SK-N-SH (cell line): Measurements from ENCODE around the gene CCDC6. TPM values are rescaled to one million over a fixed set of nuclear protein-coding genes. Genes with fewer than 3 reads are reported as not detected.

Experiments
- CTCF ChIA-PET: fragments of 300-600, 350-600 bp; formaldehyde crosslinking; extraction: SDS; loops from one replicate; lab custom pipeline; 2021; lab: Yijun Ruan, JAX
- POLR2A ChIA-PET: fragments of 350-600 bp; sonication (Branson Sonifier 250); formaldehyde crosslinking; extraction: SDS; loops from one replicate; lab custom pipeline; 2020; ENCODE audit warnings: antibody characterized with exemption, inconsistent platforms; lab: Yijun Ruan, JAX
- DNase-seq: peaks from one replicate; pipeline ENCODE4 v3.0.0; 2012
- H2AFZ ChIP-seq: fragments of 200-600 bp; sonication (generic); 2 replicates; pipeline ENCODE4 v1.8.1; 2016; ENCODE audit warnings: antibody characterized with exemption, mild to moderate bottlenecking, low read depth
- H3F3A ChIP-seq: fragments of 200-600 bp; sonication (generic); replicated peaks from 2 replicates; pipeline ENCODE3; 2016; ENCODE audit warnings: antibody characterized with exemption, mild to moderate bottlenecking; ENCODE audit not compliant: insufficient read depth
- H3K27ac ChIP-seq, 2 experiments: fragments of 200-500 bp in 1 of 2; fragments of 200-600 bp in 1 of 2; sonication (Bioruptor generic) in 1 of 2; sonication (generic), shearing (Covaris generic) in 1 of 2; 2 replicates each; pipeline versions ENCODE4 v1.5.1 to v1.6.1; 2014 to 2016; ENCODE audit warnings: low read depth in 2 of 2, inconsistent platforms in 1 of 2, low read length in 1 of 2, mild to moderate bottlenecking in 1 of 2, mixed read lengths in 1 of 2
- H3K27me3 ChIP-seq: fragments of 200-600 bp; sonication (generic), shearing (Covaris generic); 2 replicates; pipeline ENCODE4 v1.6.1; 2016; ENCODE audit warnings: mixed run types; ENCODE audit not compliant: insufficient read depth
- H3K36me3 ChIP-seq, 2 experiments: fragments of 200-500 bp in 1 of 2; fragments of 200-600 bp in 1 of 2; sonication (Bioruptor generic) in 1 of 2; sonication (generic) in 1 of 2; replicated peaks in 1 of 2; 2 replicates each; pipeline versions ENCODE3 to v1.5.1; 2014 to 2016; ENCODE audit warnings: low read length in 1 of 2, mild to moderate bottlenecking in 1 of 2; ENCODE audit not compliant: insufficient read depth in 2 of 2, control insufficient read depth in 1 of 2
- H3K4me1 ChIP-seq, 2 experiments: fragments of 200-500 bp in 1 of 2; fragments of 200-600 bp in 1 of 2; sonication (Bioruptor generic) in 1 of 2; sonication (generic), shearing (Covaris generic) in 1 of 2; 2 replicates each; pipeline versions ENCODE4 v1.5.1 to v1.6.1; 2014 to 2016; ENCODE audit warnings: low read depth in 1 of 2, low read length in 1 of 2, mixed run types in 1 of 2; ENCODE audit not compliant: insufficient read depth in 2 of 2, control insufficient read depth in 1 of 2
- H3K4me2 ChIP-seq: fragments of 200-600 bp; sonication (generic), shearing (Covaris generic); 2 replicates; pipeline ENCODE4 v1.6.1; 2017; ENCODE audit warnings: mixed run types
- H3K4me3 ChIP-seq, 2 experiments: fragments of 200-500 bp in 1 of 2; fragments of 200-600 bp in 1 of 2; sonication (Bioruptor generic) in 1 of 2; sonication (generic), shearing (Covaris generic) in 1 of 2; 2 replicates each; pipeline versions ENCODE4 v1.5.1 to v1.8.1; 2014 to 2016; ENCODE audit warnings: low read depth in 2 of 2, inconsistent platforms in 1 of 2, low read length in 1 of 2, mild to moderate bottlenecking in 1 of 2, mixed read lengths in 1 of 2, moderate library complexity in 1 of 2
- H3K79me2 ChIP-seq: fragments of 200-600 bp; sonication (generic); 2 replicates; pipeline ENCODE4 v1.8.1; 2017; ENCODE audit warnings: mild to moderate bottlenecking; ENCODE audit not compliant: insufficient read depth
- H3K9ac ChIP-seq: fragments of 200-600 bp; sonication (generic); 2 replicates; pipeline ENCODE4 v1.6.1; 2017; ENCODE audit warnings: mixed run types
- H3K9me2 ChIP-seq: fragments of 200-600 bp; sonication (generic); 2 replicates; pipeline ENCODE4 v1.6.1; 2017; ENCODE audit warnings: mixed run types
- H3K9me3 ChIP-seq: fragments of 200-600 bp; sonication (generic); 2 replicates; pipeline ENCODE4 v1.6.1; 2017; ENCODE audit warnings: mixed run types, mild to moderate bottlenecking, moderate library complexity
- H4K20me1 ChIP-seq: fragments of 200-600 bp; sonication (generic); 2 replicates; pipeline ENCODE4 v1.6.1; 2017; ENCODE audit warnings: mild to moderate bottlenecking, mixed run types; ENCODE audit not compliant: insufficient read depth
- CTCF ChIP-seq: fragments of 200-600 bp; sonication (generic); IDR thresholded peaks from 2 replicates; pipeline ENCODE4 v1.6.1; 2017; ENCODE audit warnings: antibody characterized with exemption, mild to moderate bottlenecking, moderate library complexity
- FOXJ3 ChIP-seq: sonication (generic); formaldehyde crosslinking; IDR thresholded peaks from 2 replicates; pipeline ENCODE4 v1.5.1; 2020; ENCODE audit warnings: mild to moderate bottlenecking, missing genetic modification reagents
- GATA2 ChIP-seq: sonication (generic); formaldehyde crosslinking; IDR thresholded peaks from 2 replicates; pipeline ENCODE4 v1.5.0; 2020; ENCODE audit warnings: mild to moderate bottlenecking, missing genetic modification reagents
- JUND ChIP-seq: IDR thresholded peaks from 2 replicates; pipeline ENCODE4 v1.4.0; 2012
- MAX ChIP-seq: IDR thresholded peaks from 2 replicates; pipeline ENCODE4 v1.4.0; 2012; ENCODE audit warnings: low read depth
- RAD21 ChIP-seq: IDR thresholded peaks from 2 replicates; pipeline ENCODE4 v1.6.1; 2012; ENCODE audit warnings: mild to moderate bottlenecking, low read length
- RCOR1 ChIP-seq: fragments of 150-350 bp; IDR thresholded peaks from 2 replicates; pipeline ENCODE4 v1.6.1; 2017; ENCODE audit warnings: antibody characterized with exemption, low read length
- REST ChIP-seq: IDR thresholded peaks from 2 replicates; pipeline ENCODE4 v1.6.1; 2012; ENCODE audit warnings: mild to moderate bottlenecking, low read depth, low read length, moderate library complexity
- SIN3A ChIP-seq: IDR thresholded peaks from 2 replicates; pipeline ENCODE4 v1.6.1; 2012; ENCODE audit warnings: low read depth, mild to moderate bottlenecking, low read length, moderate library complexity, borderline replicate concordance
- SMC3 ChIP-seq: IDR thresholded peaks from 2 replicates; pipeline ENCODE4 v1.6.1; 2012; ENCODE audit warnings: low read depth, low read length, improper control_type of control experiment
- TAF1 ChIP-seq: IDR thresholded peaks from 2 replicates; pipeline ENCODE4 v1.6.1; 2012; ENCODE audit warnings: low read depth, mild to moderate bottlenecking, low read length, moderate library complexity, borderline replicate concordance
- TEAD4 ChIP-seq: IDR thresholded peaks from 2 replicates; pipeline ENCODE4 v1.4.0; 2012; ENCODE audit warnings: mild to moderate bottlenecking, borderline replicate concordance; ENCODE audit not compliant: insufficient read depth
- YY1 ChIP-seq: IDR thresholded peaks from 2 replicates; pipeline ENCODE4 v1.4.0; 2012; ENCODE audit warnings: low read depth, mild to moderate bottlenecking
- WGBS: methylation state at CpG from one replicate; pipeline ENCODE4 v1.1.6; 2017; ENCODE audit warnings: low lambda C conversion rate; 5-methylcytosine and 5-hydroxymethylcytosine counted together
- polyA plus RNA-seq, 3 experiments: library from polyadenylated mRNA; depleted of rRNA; stranded (reverse); fragments of >200 nt; gene quantifications; 2 replicates each; pipeline ENCODE4 v1.2.3, GENCODE V29; 2012

The CCDC6 gene
- polyA plus RNA-seq, 1 of the 3 experiments (the other 2 are of a cell fraction), result 10.8 TPM

DNA sequence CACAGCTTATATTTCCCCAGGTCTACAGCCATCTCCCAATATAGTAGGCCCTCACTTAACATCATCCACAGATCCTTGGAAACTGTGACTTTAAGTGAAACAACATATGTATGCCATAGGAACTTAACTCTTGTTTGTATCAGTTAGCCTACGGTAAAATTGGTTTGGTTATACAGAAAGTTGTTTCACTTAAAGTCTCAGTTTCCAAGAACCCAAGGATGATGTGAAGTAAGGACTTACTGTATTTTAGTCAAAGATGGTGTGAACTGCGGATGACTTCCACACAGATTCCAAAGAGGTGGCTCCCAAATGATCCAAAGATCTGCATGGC is 96.7 kb downstream of the CCDC6 start:
- ChIA-PET CTCF (interaction anchor here (0.6 to 3.6 kb wide), 17 partner anchors 10 to 229 kb away, joined by 3 to 56 read pairs (median 6); partner anchors contain the start of genes CCDC6 and SLC16A9), POLR2A (no interaction called here)
- Histone ChIP-seq H3K27me3 (no peaks in the 10 kb centered on the region), H3K4me3 (no peak overlapping the region; a peak in 1 of 4 replicates), H3F3A (no peaks in the 10 kb centered on the region), H3K27ac (no peak overlapping the region), H2AFZ (no peak overlapping the region), H3K4me1 (no peaks in the 10 kb centered on the region), H3K9me2 (no peaks in the 10 kb centered on the region), H3K4me2 (no peak overlapping the region), H3K9ac (no peak overlapping the region), H3K79me2 (no peaks in the 10 kb centered on the region), H3K36me3 (peaks cover 64 to 66% of the 10 kb centered on the region in 2 experiments), H3K9me3 (no peaks in the 10 kb centered on the region), H4K20me1 (no peaks in the 10 kb centered on the region)
- 100% methylated on average over 2 of the region's 2 CpGs for WGBS
- DNase-seq, result no peak
- no peak for TF ChIP-seq REST
- no peak; the same call in 1 of the 2 replicates for TF ChIP-seq CTCF
- TF ChIP-seq TAF1, result no peak
- TF ChIP-seq SIN3A, result no peak
- TF ChIP-seq YY1, result no peak
- TF ChIP-seq FOXJ3 (CRISPR knock-in tag), result no peak
- no peak for TF ChIP-seq TEAD4
- no peak for TF ChIP-seq JUND

DNA sequence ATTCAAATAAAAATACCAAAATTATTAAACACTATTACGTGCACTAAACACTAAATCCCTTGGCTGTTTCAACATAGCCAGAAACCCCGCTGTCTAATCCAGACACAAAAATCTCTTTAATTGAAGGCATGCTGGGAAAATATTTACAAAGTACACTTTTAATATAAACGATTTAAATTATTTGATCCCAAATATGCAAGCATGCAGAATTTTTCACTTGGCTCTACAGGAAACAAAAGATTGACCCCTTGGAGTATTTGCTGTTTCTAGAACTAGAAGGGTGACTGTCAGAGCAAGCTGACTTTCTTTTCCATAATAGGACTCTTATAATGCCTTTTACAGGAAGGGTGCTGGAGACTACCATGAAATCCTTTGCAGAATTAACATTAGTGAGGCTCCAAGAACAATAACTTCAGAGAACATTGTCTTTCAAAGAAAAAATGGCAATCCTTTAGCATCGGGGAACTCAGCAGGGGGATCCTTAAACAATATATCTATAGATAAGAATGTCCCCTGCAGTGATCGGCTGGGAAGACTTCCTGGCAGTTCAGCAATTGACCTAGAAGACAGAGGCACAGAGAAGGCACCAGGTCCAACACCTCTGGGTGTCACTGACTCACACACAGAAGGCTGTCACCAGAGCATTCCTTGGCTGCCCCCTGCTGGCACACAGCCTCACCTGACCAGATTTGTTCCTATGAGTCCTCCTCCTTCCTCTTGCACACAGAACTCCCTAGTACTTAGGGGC is 97.3 kb downstream of the CCDC6 start:
- Histone ChIP-seq H2AFZ (no peak overlapping the region), H3K79me2 (no peaks in the 10 kb centered on the region), H3K9ac (no peak overlapping the region), H3K36me3 (peaks cover 69 to 71% of the 10 kb centered on the region in 2 experiments), H3K9me2 (no peaks in the 10 kb centered on the region), H3F3A (no peaks in the 10 kb centered on the region), H3K4me3 (no peak overlapping the region; a peak in 1 of 4 replicates), H3K27me3 (no peaks in the 10 kb centered on the region), H3K4me1 (no peaks in the 10 kb centered on the region), H3K27ac (no peak overlapping the region), H4K20me1 (no peaks in the 10 kb centered on the region), H3K4me2 (no peak overlapping the region), H3K9me3 (no peaks in the 10 kb centered on the region)
- 72% methylated on average over 5 of the region's 5 CpGs for WGBS
- ChIA-PET CTCF (interaction anchor here (0.6 to 3.6 kb wide), 25 partner anchors 9 to 229 kb away, joined by 3 to 56 read pairs (median 3); partner anchors contain the start of genes CCDC6 and SLC16A9), POLR2A (no interaction called here)
- peak; percentile 54 for DNase-seq
- no peak for TF ChIP-seq RCOR1
- TF ChIP-seq CTCF, result peak; percentile 77
- peak; percentile 86 for TF ChIP-seq SMC3
- TF ChIP-seq RAD21, result peak; percentile 88
- no peak for TF ChIP-seq MAX
- no peak for TF ChIP-seq GATA2
